HL-60 (cell line): ENCODE measurements around the gene APOD.

Experiments
- CTCF ChIP-seq: IDR thresholded peaks from one replicate; pipeline ENCODE4 v1.5.1; 2011; ENCODE audit warnings: low read length, control low read depth, inconsistent platforms; ENCODE audit not compliant: insufficient read depth
- POLR2AphosphoS5 ChIP-seq: IDR thresholded peaks from 2 replicates; pipeline ENCODE4 v1.6.1; 2012; ENCODE audit warnings: low read depth

DNA sequence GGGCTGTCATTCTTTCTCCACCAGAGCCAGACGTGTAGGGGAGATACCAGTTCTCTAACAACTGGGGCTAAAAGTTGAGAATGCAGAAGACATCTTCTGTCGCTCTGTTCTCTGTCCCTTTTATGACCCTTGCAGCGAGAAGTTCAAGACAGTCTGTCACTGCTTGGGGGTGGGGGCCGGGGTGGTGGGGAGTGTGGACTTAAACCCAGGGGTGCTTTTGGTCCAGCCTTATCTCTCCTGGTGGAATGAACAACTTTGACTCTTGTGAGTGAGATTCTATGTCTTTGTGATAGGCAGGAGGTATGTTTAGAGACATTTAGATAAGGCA lies 767 bp upstream of the APOD start:
- TF ChIP-seq CTCF = no peak
- TF ChIP-seq POLR2AphosphoS5 = no peak
